Limb (tissue), 2 donors: Measurements from ENCODE around the gene ZNF778.

Source experiments
- DNase-seq, 2 donors: peaks; one replicate each; pipeline ENCODE4 v3.0.0-alpha.2; 2016; ENCODE audit errors: extremely low spot score in 2 of 2

Gene ZNF778

GRCh38 chr16:89217388-89218191 is at the start of gene ZNF778:
ZNF778 (plus strand) TSS chr16:89217703; CDS start chr16:89221128, 3,425 bp downstream.
- DNase-seq = peak; percentile 88 to 89

- no peak for DNase-seq
Observed at GRCh38 chr16:89168381-89169189, 48.9 kb upstream of the ZNF778 start.

- DNase-seq = no peak
Observed at GRCh38 chr16:89169778-89170177, 47.7 kb upstream of the ZNF778 start.

GRCh38 chr16:89170346-89171215 is 46.9 kb upstream of the ZNF778 start:
- DNase-seq = no peak

GRCh38 chr16:89171216-89172170 is 46.0 kb upstream of the ZNF778 start, which contains the start of gene CDH15:
CDH15 (plus strand) TSS chr16:89171748; CDS start chr16:89171832, 84 bp downstream.
- DNase-seq = peak; percentile 87 to 96

GRCh38 chr16:89172171-89172527 is 45.4 kb upstream of the ZNF778 start:
- no peak for DNase-seq

GRCh38 chr16:89172528-89173173 is 44.9 kb upstream of the ZNF778 start:
- no peak for DNase-seq

- no peak for DNase-seq
Observed at GRCh38 chr16:89173174-89173921, 44.2 kb upstream of the ZNF778 start.

GRCh38 chr16:89174055-89174827 is 43.3 kb upstream of the ZNF778 start:
- DNase-seq = peak in 1 of 2 donors; percentile 29

GRCh38 chr16:89174877-89175276 is 42.6 kb upstream of the ZNF778 start:
- DNase-seq = no peak

- DNase-seq = no peak
Observed at GRCh38 chr16:89175280-89176146, 42.0 kb upstream of the ZNF778 start.

- DNase-seq = no peak
Observed at GRCh38 chr16:89176147-89176690, 41.3 kb upstream of the ZNF778 start.

- DNase-seq = no peak
Observed at GRCh38 chr16:89176717-89177116, 40.8 kb upstream of the ZNF778 start.

GRCh38 chr16:89177501-89177900 is 40.0 kb upstream of the ZNF778 start:
- DNase-seq = no peak

- DNase-seq = no peak
Observed at GRCh38 chr16:89178453-89179147, 38.9 kb upstream of the ZNF778 start.

- DNase-seq = no peak
Observed at GRCh38 chr16:89179148-89179484, 38.4 kb upstream of the ZNF778 start.
